Endothelial cell of umbilical vein (primary cell): ENCODE results near the gene GNL2. TPM values are rescaled to one million over a fixed set of nuclear protein-coding genes. Genes with fewer than 3 reads are reported as not detected.
"Not testable (repeated sequence)": the region's sequence is repeated elsewhere in the genome, so short reads cannot be mapped to it uniquely, and the experiment has no call there.

Experiments
- BruUV-seq: library from RNA; stranded (reverse); fragments of 400-500 nt; replicated peaks from 2 replicates; lab custom pipeline; 2021; lab: Mats Ljungman, UMichigan
- CTCF ChIA-PET: fragments of 300-600, 350-600 bp; sonication (Branson Sonifier 250); formaldehyde crosslinking; loops from one replicate; lab custom pipeline; 2021; ENCODE audit warnings: antibody characterized with exemption, inconsistent platforms; lab: Charles Lee
- POLR2A ChIA-PET: fragments of 300-600, 350-600 bp; sonication (Branson Sonifier 250); formaldehyde crosslinking; loops from one replicate; lab custom pipeline; 2021; ENCODE audit warnings: antibody characterized with exemption, inconsistent platforms; lab: Charles Lee
- DNase-seq: peaks from one replicate; pipeline ENCODE4 v3.0.0-alpha.2; 2011; ENCODE audit warnings: low read depth, low spot score
- FAIRE-seq: peaks from 2 replicates; lab custom pipeline; 2011; peaks lifted over from hg19 to GRCh38; lab: Jason Lieb, UNC
- H2AFZ ChIP-seq: 2 replicates; pipeline ENCODE4 v1.6.0; 2012; ENCODE audit warnings: low read depth, low read length, control low read depth, inconsistent platforms
- H3K27ac ChIP-seq: 2 replicates; pipeline ENCODE4 v1.5.1; 2011; ENCODE audit warnings: low read depth, mild to moderate bottlenecking, control low read depth, low read length, moderate library complexity; ENCODE audit not compliant: insufficient read depth
- H3K27me3 ChIP-seq, 2 experiments: 2 replicates each; pipeline versions ENCODE4 v1.6.0 to v1.6.1; 2011; ENCODE audit warnings: low read length in 2 of 2, mixed read lengths in 1 of 2; ENCODE audit not compliant: control insufficient read depth in 2 of 2, insufficient read depth in 2 of 2
- H3K36me3 ChIP-seq, 2 experiments: 2 replicates in 1 of 2; 3 replicates in 1 of 2; pipeline ENCODE4 v1.5.1; 2011; ENCODE audit warnings: low read length in 2 of 2, mild to moderate bottlenecking in 1 of 2, moderate library complexity in 1 of 2; ENCODE audit not compliant: control insufficient read depth in 2 of 2, insufficient read depth in 2 of 2; ENCODE audit errors: extremely low read depth in 1 of 2
- H3K4me1 ChIP-seq: 3 replicates; pipeline ENCODE4 v1.5.1; 2011; ENCODE audit warnings: mild to moderate bottlenecking, low read length; ENCODE audit not compliant: control insufficient read depth, insufficient read depth; ENCODE audit errors: extremely low read depth
- H3K4me2 ChIP-seq: 2 replicates; pipeline ENCODE4 v1.6.1; 2011; ENCODE audit warnings: low read length, control low read depth, mixed read lengths; ENCODE audit not compliant: insufficient read depth
- H3K4me3 ChIP-seq, 3 experiments: fragments of 200-600 bp in 1 of 3; sonication (generic), shearing (Covaris generic) in 1 of 3; replicated peaks in 1 of 3; 2 replicates each; pipeline ENCODE4 v1.5.1; 2011 to 2016; ENCODE audit warnings: control low read depth in 3 of 3, low read length in 3 of 3, mild to moderate bottlenecking in 2 of 3, inconsistent platforms in 1 of 3, low read depth in 1 of 3, moderate library complexity in 1 of 3; ENCODE audit not compliant: insufficient read depth in 1 of 3
- H3K79me2 ChIP-seq: 2 replicates; pipeline ENCODE4 v1.6.0; 2012; ENCODE audit warnings: low read length, inconsistent platforms; ENCODE audit not compliant: control insufficient read depth, insufficient read depth
- H3K9ac ChIP-seq: replicated peaks from 2 replicates; pipeline ENCODE3; 2011; ENCODE audit warnings: low read length, control low read depth; ENCODE audit not compliant: insufficient read depth; ENCODE audit errors: extremely low read depth
- H3K9me1 ChIP-seq: replicated peaks from 3 replicates; pipeline ENCODE4 v1.6.0; 2011; ENCODE audit warnings: mild to moderate bottlenecking, low read length; ENCODE audit not compliant: control insufficient read depth, insufficient read depth; ENCODE audit errors: extremely low read depth
- H3K9me3 ChIP-seq: replicated peaks from 2 replicates; pipeline ENCODE4 v1.5.1; 2012; ENCODE audit warnings: low read length, inconsistent platforms; ENCODE audit not compliant: control insufficient read depth, insufficient read depth
- H4K20me1 ChIP-seq: replicated peaks from 2 replicates; pipeline ENCODE3; 2011; ENCODE audit warnings: mild to moderate bottlenecking, low read length; ENCODE audit not compliant: control insufficient read depth, insufficient read depth; ENCODE audit errors: extremely low read depth
- CTCF ChIP-seq, 2 donors: IDR thresholded peaks; 1 replicate in 1 of 2; 2 replicates in 1 of 2; pipeline ENCODE4 v1.5.1; 2011; ENCODE audit warnings: low read length in 2 of 2, mild to moderate bottlenecking in 2 of 2, moderate library complexity in 2 of 2, control low read depth in 1 of 2, inconsistent platforms in 1 of 2, low read depth in 1 of 2; ENCODE audit not compliant: insufficient read depth in 1 of 2; ENCODE audit errors: extremely low read depth in 1 of 2
- EZH2 ChIP-seq: IDR thresholded peaks from 2 replicates; pipeline ENCODE4 v1.6.1; 2012; ENCODE audit warnings: borderline replicate concordance, low read depth, mild to moderate bottlenecking, moderate library complexity, low read length, inconsistent platforms; ENCODE audit not compliant: severe bottlenecking
- FOS ChIP-seq: IDR thresholded peaks from 2 replicates; pipeline ENCODE4 v1.6.1; 2011; ENCODE audit warnings: mild to moderate bottlenecking, low read length, moderate library complexity, borderline replicate concordance; ENCODE audit not compliant: insufficient read depth
- MYC ChIP-seq: IDR thresholded peaks from one replicate; pipeline ENCODE4 v1.6.1; 2011; ENCODE audit warnings: mild to moderate bottlenecking, low read depth, low read length
- POLR2A ChIP-seq: IDR thresholded peaks from 2 replicates; pipeline ENCODE4 v1.6.1; 2012; ENCODE audit warnings: low read depth, mild to moderate bottlenecking, control low read depth, low read length
- dilution Hi-C: fragments of 300-500 bp; cut with MboI; formaldehyde crosslinking; loops from one replicate; pipeline ENCODE4 v1.15.0; 2019; ENCODE audit warnings: low sequenced_read_pairs; ENCODE audit not compliant: extremely low pct_ligation_motif_present
- intact Hi-C: fragments of 100-400 bp; cut with micrococcal nuclease; formaldehyde crosslinking; loops from one replicate; pipeline ENCODE4 v1.10.0; 2022
- polyA plus RNA-seq, 4 experiments: library from polyadenylated mRNA; depleted of rRNA in 3 of 4; stranded (reverse) in 3 of 4; unstranded in 1 of 4; fragments of >200 nt; gene quantifications; 2 replicates each; pipeline versions ENCODE4 v1.2.1 to v1.2.3, GENCODE V29; 2011 to 2012; ENCODE audit warnings: missing spikeins in 1 of 4
- total RNA-seq: library from RNA; stranded (reverse); gene quantifications from 2 replicates; pipeline ENCODE4 v1.2.3, GENCODE V29; 2021

Gene GNL2
- total and polyA plus RNA-seq, 2 donors (not counting 3 experiments of a cell fraction or from before 2014, with no cell fraction given), result 18.0 to 55.5 TPM

GRCh38 chr1:37560401-37561132 is 35.2 kb downstream of the GNL2 start:
- no peak for TF ChIP-seq CTCF (IDR thresholded peaks at IDR 0.05; ENCODE audit: extremely low read depth in 1 of 2, insufficient read depth in 1 of 2, low read depth in 1 of 2, low read length in 2 of 2)
- TF ChIP-seq POLR2A, result no peak
- TF ChIP-seq EZH2, result no peak
- no peak for TF ChIP-seq FOS
- no peak for TF ChIP-seq MYC
- ChIA-PET CTCF (interaction anchor here (0.6 kb wide), 1 partner anchor 121 kb away, joined by 3 read pairs; no protein-coding TSS in a partner anchor), POLR2A (no interaction called here)
- no peaks in the 10 kb centered on the region for H3K36me3 ChIP-seq
- H3K4me2 ChIP-seq, result no peak overlapping the region
- no peak for DNase-seq
- FAIRE-seq, result no peak
- no peaks in the 10 kb centered on the region for H4K20me1 ChIP-seq
- no peaks in the 10 kb centered on the region for H3K79me2 ChIP-seq
- H3K4me1 ChIP-seq, result peaks cover 11% of the 10 kb centered on the region
- no peak overlapping the region for H3K27ac ChIP-seq
- no peaks in the 10 kb centered on the region for H3K9me1 ChIP-seq
- H3K27me3 ChIP-seq, result no peaks in the 10 kb centered on the region
- H3K9me3 ChIP-seq, result no peaks in the 10 kb centered on the region
- no peak overlapping the region for H3K9ac ChIP-seq
- dilution Hi-C loops, result no loop called here
- H3K4me3 ChIP-seq, result no peak overlapping the region
- intact Hi-C loops, result loop anchor here (1.0 kb wide), 2 partner anchors 36 to 105 kb away; no protein-coding TSS in a partner anchor
- H2AFZ ChIP-seq, result no peak overlapping the region
- BruUV-seq, result no TSS peak

GRCh38 chr1:37559957-37560379 is 35.8 kb downstream of the GNL2 start:
- H3K27ac ChIP-seq, H3K9ac ChIP-seq, H3K4me3 ChIP-seq, intact Hi-C loops, H3K27me3 ChIP-seq, H3K79me2 ChIP-seq, CTCF ChIA-PET, BruUV-seq, H2AFZ ChIP-seq, H3K9me1 ChIP-seq, H3K4me2 ChIP-seq, DNase-seq, H3K36me3 ChIP-seq, FAIRE-seq, H4K20me1 ChIP-seq, dilution Hi-C loops, H3K9me3 ChIP-seq, POLR2A ChIA-PET: not testable (repeated sequence)
- H3K4me1 ChIP-seq, result peaks cover 11% of the 10 kb centered on the region
